GM18505 (cell line): ENCODE data around the gene CPT1B.
"Not testable (repeated sequence)": the region's sequence is repeated elsewhere in the genome, so short reads cannot be mapped to it uniquely, and the experiment has no call there.

Source experiments
- ATAC-seq: cut with Tn5 transposase; IDR thresholded peaks from one replicate; pipeline ENCODE4 v1.9.1; 2021; ENCODE audit not compliant: unreplicated experiment
- POLR2A ChIP-seq: IDR thresholded peaks from 4 replicates; pipeline ENCODE4 v1.6.1; 2011; ENCODE audit warnings: borderline replicate concordance; ENCODE audit not compliant: insufficient read depth, insufficient read length; ENCODE audit errors: extremely low read depth

Gene CPT1B

GRCh38 chr22:50577987-50578775 is at the start of gene CPT1B:
Gene CPT1B (minus strand): TSS chr22:50578427. CDS start chr22:50577915, 512 bp downstream.
- no peak for TF ChIP-seq POLR2A

GRCh38 chr22:50626850-50627641 is 48.8 kb upstream of the CPT1B start:
- ATAC-seq = no peak
- TF ChIP-seq POLR2A = no peak

More at GRCh38 chr22:50577987-50578775, at the start of gene CPT1B:
- ATAC-seq = no peak

GRCh38 chr22:50626314-50626849 is 48.2 kb upstream of the CPT1B start:
- no peak for ATAC-seq

GRCh38 chr22:50625568-50626313 is 47.5 kb upstream of the CPT1B start:
- no peak for TF ChIP-seq POLR2A
- ATAC-seq = no peak

More at GRCh38 chr22:50626314-50626849, 48.2 kb upstream of the CPT1B start:
- no peak for TF ChIP-seq POLR2A

GRCh38 chr22:50625131-50625567 is 46.9 kb upstream of the CPT1B start:
- ATAC-seq = no peak
- TF ChIP-seq POLR2A = no peak

- ATAC-seq = no peak
- TF ChIP-seq POLR2A = no peak
These were observed 46.3 kb upstream of the CPT1B start for GRCh38 chr22:50624347-50625130.

- TF ChIP-seq POLR2A = no peak
- no peak for ATAC-seq
These were observed 44.6 kb upstream of the CPT1B start for GRCh38 chr22:50622723-50623327.

GRCh38 chr22:50621948-50622722 is 43.9 kb upstream of the CPT1B start:
- no peak for ATAC-seq
- no peak for TF ChIP-seq POLR2A

- ATAC-seq = peak; percentile 41
- TF ChIP-seq POLR2A = peak; percentile 43
These were observed 43.2 kb upstream of the CPT1B start for GRCh38 chr22:50621356-50621880.

GRCh38 chr22:50620593-50621355 is 42.5 kb upstream of the CPT1B start:
- ATAC-seq = peak; percentile 60
- peak; percentile 1 for TF ChIP-seq POLR2A

GRCh38 chr22:50614296-50614695 is 36.1 kb upstream of the CPT1B start:
- not testable (repeated sequence) for ATAC-seq
